Gastrocnemius medialis (tissue), 4 donors: Measurements from ENCODE around the gene OCA2.

Experiments
- POLR2A ChIP-seq, 2 donors: fragments of 450-650 bp; IDR thresholded peaks; one replicate each; pipeline ENCODE4 v1.6.1; 2017; ENCODE audit warnings: antibody characterized with exemption in 2 of 2, mild to moderate bottlenecking in 2 of 2, moderate library complexity in 2 of 2
- TF ChIP-seq, protein P1 (sequence below), 5 experiments: fragments of 450-650 bp in 3 of 5; fragments of 200-600 bp in 2 of 5; sonication (generic) in 2 of 5; IDR thresholded peaks in 4 of 5; conservative IDR thresholded peaks in 1 of 5; 1 replicate in 4 of 5; 2 replicates in 1 of 5; pipeline ENCODE4 v1.5.1; 2016 to 2019; ENCODE audit warnings: antibody characterized with exemption in 5 of 5, mild to moderate bottlenecking in 3 of 5, moderate library complexity in 3 of 5

DNA sequence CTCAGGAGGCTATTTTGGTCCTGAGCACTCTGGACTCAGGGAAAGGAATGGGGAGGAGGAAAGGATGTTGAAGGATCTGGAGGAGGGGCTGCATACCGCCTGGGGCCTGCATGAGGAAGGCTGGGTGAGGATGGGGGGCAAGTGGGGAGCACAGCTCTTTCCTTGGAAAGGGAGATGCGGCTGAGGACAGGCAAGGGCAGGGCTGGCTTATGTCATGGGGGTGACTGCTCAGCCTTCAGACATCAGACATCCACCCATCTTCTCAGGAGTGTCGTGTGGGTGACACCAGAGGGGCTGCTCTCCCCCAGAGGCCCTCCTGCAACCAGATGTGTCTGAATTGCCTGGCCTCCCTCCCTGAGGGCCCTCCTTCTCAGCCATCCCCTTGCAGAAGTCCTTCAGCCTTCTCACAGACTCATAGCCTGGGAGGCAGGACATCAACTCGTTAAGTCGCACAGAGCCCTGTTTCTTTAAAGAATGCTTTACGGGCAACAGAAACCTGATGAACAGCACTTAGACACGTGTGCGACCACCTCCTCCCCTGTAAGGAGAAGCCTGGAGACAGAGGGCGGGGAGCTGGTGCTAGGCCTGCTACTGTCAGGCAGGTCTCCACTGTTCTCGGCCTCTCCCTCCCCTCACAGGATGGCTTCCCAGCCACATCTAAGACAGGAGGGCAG, 252.3 kb downstream of the OCA2 start:
- TF ChIP-seq POLR2A (IDR thresholded peaks at IDR 0.05), result no peak
- TF ChIP-seq, protein P1, sequence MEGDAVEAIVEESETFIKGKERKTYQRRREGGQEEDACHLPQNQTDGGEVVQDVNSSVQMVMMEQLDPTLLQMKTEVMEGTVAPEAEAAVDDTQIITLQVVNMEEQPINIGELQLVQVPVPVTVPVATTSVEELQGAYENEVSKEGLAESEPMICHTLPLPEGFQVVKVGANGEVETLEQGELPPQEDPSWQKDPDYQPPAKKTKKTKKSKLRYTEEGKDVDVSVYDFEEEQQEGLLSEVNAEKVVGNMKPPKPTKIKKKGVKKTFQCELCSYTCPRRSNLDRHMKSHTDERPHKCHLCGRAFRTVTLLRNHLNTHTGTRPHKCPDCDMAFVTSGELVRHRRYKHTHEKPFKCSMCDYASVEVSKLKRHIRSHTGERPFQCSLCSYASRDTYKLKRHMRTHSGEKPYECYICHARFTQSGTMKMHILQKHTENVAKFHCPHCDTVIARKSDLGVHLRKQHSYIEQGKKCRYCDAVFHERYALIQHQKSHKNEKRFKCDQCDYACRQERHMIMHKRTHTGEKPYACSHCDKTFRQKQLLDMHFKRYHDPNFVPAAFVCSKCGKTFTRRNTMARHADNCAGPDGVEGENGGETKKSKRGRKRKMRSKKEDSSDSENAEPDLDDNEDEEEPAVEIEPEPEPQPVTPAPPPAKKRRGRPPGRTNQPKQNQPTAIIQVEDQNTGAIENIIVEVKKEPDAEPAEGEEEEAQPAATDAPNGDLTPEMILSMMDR (IDR thresholded peaks at IDR 0.05 in 4 of 5, conservative IDR thresholded peaks at IDR 0.05 in 1 of 5), result no peak
